AG04449 (cell line): ENCODE data around the gene ZNF501.
A peak's percentile ranks its signal among the peaks of the same experiment; 100 is the strongest.

Source experiments
- CTCF ChIA-PET: fragments of 350-600 bp; formaldehyde crosslinking; extraction: SDS; loops from one replicate; lab custom pipeline; 2021; ENCODE audit warnings: antibody characterized with exemption; lab: Yijun Ruan, JAX
- POLR2A ChIA-PET: fragments of 400-600, 350-600 bp; formaldehyde crosslinking; extraction: SDS; loops from one replicate; lab custom pipeline; 2020; ENCODE audit warnings: antibody characterized with exemption, inconsistent platforms; lab: Yijun Ruan, JAX
- DNase-seq: peaks from one replicate; pipeline ENCODE4 v3.0.0-alpha.2; 2010; ENCODE audit warnings: low read depth, low spot score
- H3K4me3 ChIP-seq: 2 replicates; pipeline ENCODE4 v1.5.1; 2011; ENCODE audit warnings: low read depth, mild to moderate bottlenecking, control low read depth, low read length
- TF ChIP-seq, protein P1 (sequence below): IDR thresholded peaks from one replicate; pipeline ENCODE4 v1.5.1; 2011; ENCODE audit warnings: mild to moderate bottlenecking, moderate library complexity, low read length, control low read depth, inconsistent platforms; ENCODE audit not compliant: insufficient read depth; ENCODE audit errors: missing control alignments

Gene ZNF501

GRCh38 chr3:44712455-44713075 lies 16.9 kb upstream of the ZNF501 start, which contains the start of gene ZNF502:
TSS of gene ZNF502 (plus strand) at chr3:44712660. CDS start at chr3:44720262, 7,602 bp downstream.
- peak within 1 kb of the TSS; percentile 95 for H3K4me3 ChIP-seq
- ChIA-PET CTCF (interaction anchor here (0.9 to 2.2 kb wide), 4 partner anchors 27 to 205 kb away, joined by 3 to 6 read pairs (median 4); no protein-coding TSS in a partner anchor), POLR2A (interaction anchor here (1.0 to 1.1 kb wide), 2 partner anchors 17 to 49 kb away, joined by 4 to 7 read pairs; partner anchors contain the start of genes KIAA1143, KIF15 and ZNF501)
- TF ChIP-seq, protein P1, sequence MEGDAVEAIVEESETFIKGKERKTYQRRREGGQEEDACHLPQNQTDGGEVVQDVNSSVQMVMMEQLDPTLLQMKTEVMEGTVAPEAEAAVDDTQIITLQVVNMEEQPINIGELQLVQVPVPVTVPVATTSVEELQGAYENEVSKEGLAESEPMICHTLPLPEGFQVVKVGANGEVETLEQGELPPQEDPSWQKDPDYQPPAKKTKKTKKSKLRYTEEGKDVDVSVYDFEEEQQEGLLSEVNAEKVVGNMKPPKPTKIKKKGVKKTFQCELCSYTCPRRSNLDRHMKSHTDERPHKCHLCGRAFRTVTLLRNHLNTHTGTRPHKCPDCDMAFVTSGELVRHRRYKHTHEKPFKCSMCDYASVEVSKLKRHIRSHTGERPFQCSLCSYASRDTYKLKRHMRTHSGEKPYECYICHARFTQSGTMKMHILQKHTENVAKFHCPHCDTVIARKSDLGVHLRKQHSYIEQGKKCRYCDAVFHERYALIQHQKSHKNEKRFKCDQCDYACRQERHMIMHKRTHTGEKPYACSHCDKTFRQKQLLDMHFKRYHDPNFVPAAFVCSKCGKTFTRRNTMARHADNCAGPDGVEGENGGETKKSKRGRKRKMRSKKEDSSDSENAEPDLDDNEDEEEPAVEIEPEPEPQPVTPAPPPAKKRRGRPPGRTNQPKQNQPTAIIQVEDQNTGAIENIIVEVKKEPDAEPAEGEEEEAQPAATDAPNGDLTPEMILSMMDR = peak; percentile 2
- peak; percentile 19 for DNase-seq

DNA sequence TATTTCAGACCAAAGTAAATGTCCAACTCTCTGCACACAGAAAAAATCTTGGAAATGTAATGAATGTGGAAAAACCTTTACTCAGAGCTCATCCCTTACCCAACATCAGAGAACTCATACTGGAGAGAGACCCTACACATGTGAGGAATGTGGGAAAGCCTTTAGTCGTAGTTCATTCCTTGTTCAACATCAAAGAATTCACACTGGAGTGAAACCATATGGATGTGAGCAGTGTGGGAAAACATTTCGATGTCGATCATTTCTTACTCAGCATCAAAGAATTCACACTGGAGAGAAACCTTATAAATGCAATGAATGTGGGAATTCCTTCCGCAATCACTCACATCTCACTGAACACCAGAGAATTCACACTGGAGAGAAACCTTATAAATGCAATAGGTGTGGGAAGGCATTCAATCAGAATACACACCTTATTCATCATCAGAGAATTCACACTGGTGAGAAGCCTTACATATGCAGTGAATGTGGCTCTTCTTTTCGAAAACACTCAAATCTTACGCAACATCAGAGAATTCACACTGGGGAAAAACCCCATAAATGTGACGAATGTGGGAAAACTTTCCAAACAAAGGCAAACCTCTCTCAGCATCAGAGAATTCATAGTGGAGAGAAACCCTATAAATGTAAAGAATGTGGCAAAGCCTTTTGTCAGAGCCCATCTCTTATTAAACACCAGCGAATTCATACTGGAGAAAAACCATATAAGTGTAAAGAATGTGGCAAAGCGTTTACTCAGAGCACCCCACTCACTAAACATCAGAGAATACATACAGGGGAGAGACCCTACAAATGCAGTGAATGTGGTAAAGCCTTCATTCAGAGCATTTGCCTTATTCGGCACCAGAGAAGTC lies 8.0 kb upstream of the ZNF501 start:
- CTCF ChIA-PET = no interaction called here

DNA sequence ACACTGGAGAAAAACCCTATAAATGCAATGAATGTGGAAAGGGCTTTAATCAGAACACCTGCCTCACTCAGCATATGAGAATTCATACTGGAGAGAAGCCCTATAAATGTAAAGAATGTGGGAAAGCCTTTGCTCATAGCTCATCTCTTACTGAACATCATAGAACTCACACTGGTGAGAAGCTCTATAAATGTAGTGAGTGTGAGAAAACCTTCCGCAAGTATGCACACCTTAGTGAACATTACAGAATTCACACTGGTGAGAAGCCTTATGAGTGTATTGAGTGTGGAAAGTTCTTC lies 7.4 kb upstream of the ZNF501 start:
- ChIA-PET CTCF (no interaction called here), POLR2A (no interaction called here)
- no peak for DNase-seq
- TF ChIP-seq, protein P1 = no peak
- H3K4me3 ChIP-seq = no peak overlapping the region

More for the DNA sequence above, 8.0 kb upstream of the ZNF501 start:
- DNase-seq = no peak
- H3K4me3 ChIP-seq = no peak overlapping the region
- POLR2A ChIA-PET = no interaction called here
- TF ChIP-seq, protein P1 = no peak

DNA sequence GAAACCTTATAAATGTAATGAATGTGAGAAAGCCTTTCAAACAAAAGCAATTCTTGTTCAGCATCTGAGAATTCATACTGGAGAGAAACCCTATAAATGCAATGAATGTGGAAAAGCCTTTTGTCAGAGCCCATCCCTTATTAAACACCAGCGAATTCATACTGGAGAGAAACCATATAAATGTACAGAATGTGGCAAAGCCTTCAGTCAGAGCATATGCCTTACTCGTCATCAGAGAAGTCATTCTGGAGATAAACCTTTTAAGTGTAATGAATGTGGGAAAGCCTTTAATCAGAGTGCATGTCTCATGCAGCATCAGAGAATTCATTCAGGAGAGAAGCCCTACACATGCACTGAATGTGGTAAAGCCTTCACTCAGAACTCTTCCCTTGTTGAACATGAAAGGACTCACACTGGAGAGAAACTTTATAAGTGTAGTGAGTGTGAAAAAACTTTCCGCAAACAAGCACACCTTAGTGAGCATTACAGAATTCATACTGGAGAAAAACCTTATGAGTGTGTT lies 5.3 kb downstream of the ZNF501 start:
- TF ChIP-seq, protein P1 = no peak
- POLR2A ChIA-PET = no interaction called here
- CTCF ChIA-PET = no interaction called here
- no peak overlapping the region for H3K4me3 ChIP-seq
- no peak for DNase-seq

- ChIA-PET CTCF (interaction anchor here (2.5 kb wide), 1 partner anchor 153 kb away, joined by 12 read pairs; no protein-coding TSS in a partner anchor), POLR2A (interaction anchor here (0.6 to 1.8 kb wide), 3 partner anchors 25 to 658 kb away, joined by 3 to 4 read pairs (median 3); partner anchors contain the start of gene ZNF502)
- no peak for DNase-seq
- TF ChIP-seq, protein P1 = no peak
- H3K4me3 ChIP-seq = peak overlapping the region; percentile 91
Measured at GRCh38 chr3:44761101-44761423, 31.6 kb downstream of the ZNF501 start.
